Esophagus muscularis mucosa (tissue), 4 donors: ENCODE data around the gene DCAF6.

ENCODE experiments used
- EP300 ChIP-seq: sonication (generic); formaldehyde crosslinking; IDR thresholded peaks from one replicate; pipeline ENCODE4 v1.6.1; 2017; ENCODE audit warnings: antibody characterized with exemption
- POLR2A ChIP-seq: fragments of 450-650 bp; IDR thresholded peaks from one replicate; pipeline ENCODE4 v1.6.1; 2017; ENCODE audit warnings: antibody characterized with exemption, moderate library complexity, mild to moderate bottlenecking, low read depth
- POLR2AphosphoS5 ChIP-seq, 2 donors: sonication (generic); formaldehyde crosslinking; IDR thresholded peaks; one replicate each; pipeline ENCODE4 v1.6.1; 2017; ENCODE audit warnings: antibody characterized with exemption in 2 of 2
- TF ChIP-seq, protein P1 (sequence below), 3 experiments: fragments of 200-600 bp in 2 of 3; fragments of 450-650 bp in 1 of 3; sonication (generic) in 2 of 3; IDR thresholded peaks; one replicate each; pipeline ENCODE4 v1.5.1; 2017 to 2019; ENCODE audit warnings: antibody characterized with exemption in 3 of 3, mild to moderate bottlenecking in 2 of 3, moderate library complexity in 1 of 3

DNA sequence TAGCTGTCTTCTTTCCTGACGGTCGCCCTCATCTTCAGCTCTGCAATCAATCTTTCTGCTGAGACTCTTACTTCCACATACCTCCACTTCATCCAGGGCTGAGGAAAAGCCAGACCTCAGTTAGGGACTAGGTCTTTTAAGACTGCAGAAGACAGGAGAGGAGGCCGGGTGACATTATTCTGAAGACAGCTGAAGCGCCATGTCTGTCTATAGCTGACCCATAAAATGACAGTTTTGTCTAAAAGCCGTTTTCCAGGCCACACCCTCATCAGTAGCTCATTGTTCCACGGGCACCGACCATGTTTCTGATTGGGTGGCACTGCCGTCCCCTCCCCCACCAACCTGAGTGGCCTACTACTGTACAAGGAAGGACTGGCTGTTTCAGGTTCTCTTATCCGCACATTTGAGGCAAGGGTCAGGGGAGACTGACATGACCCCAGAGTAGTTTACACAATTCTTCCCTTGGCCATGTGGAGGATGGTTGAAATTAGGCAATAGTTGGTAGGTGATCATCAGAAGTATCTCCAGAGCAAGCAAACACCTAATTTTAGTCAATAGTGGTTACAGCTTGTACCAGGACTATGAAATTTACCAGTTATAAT, 22.5 kb upstream of the DCAF6 start, which contains the start of gene ADCY10:
- TF ChIP-seq, protein P1, sequence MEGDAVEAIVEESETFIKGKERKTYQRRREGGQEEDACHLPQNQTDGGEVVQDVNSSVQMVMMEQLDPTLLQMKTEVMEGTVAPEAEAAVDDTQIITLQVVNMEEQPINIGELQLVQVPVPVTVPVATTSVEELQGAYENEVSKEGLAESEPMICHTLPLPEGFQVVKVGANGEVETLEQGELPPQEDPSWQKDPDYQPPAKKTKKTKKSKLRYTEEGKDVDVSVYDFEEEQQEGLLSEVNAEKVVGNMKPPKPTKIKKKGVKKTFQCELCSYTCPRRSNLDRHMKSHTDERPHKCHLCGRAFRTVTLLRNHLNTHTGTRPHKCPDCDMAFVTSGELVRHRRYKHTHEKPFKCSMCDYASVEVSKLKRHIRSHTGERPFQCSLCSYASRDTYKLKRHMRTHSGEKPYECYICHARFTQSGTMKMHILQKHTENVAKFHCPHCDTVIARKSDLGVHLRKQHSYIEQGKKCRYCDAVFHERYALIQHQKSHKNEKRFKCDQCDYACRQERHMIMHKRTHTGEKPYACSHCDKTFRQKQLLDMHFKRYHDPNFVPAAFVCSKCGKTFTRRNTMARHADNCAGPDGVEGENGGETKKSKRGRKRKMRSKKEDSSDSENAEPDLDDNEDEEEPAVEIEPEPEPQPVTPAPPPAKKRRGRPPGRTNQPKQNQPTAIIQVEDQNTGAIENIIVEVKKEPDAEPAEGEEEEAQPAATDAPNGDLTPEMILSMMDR (IDR thresholded peaks at IDR 0.05) = no peak
- TF ChIP-seq EP300 (no peak), POLR2A (no peak), POLR2AphosphoS5 (IDR thresholded peaks at IDR 0.05) (no peak)
